D721Med (cell line): Measurements from ENCODE around the gene VPS18.

Experiments used
- DNase-seq: peaks from one replicate; pipeline ENCODE4 v3.0.0; 2011; ENCODE audit warnings: low spot score; ENCODE audit not compliant: insufficient read length
- FAIRE-seq: peaks from 2 replicates; lab custom pipeline; 2011; peaks lifted over from hg19 to GRCh38; lab: Jason Lieb, UNC
- CTCF ChIP-seq: IDR thresholded peaks from 2 replicates; pipeline ENCODE4 v1.5.1; 2012; ENCODE audit warnings: mild to moderate bottlenecking, control low read depth; ENCODE audit not compliant: insufficient read depth; ENCODE audit errors: missing control alignments

VPS18 gene

GRCh38 chr15:40934457-40934856, 40.2 kb downstream of the VPS18 start:
- no peak for TF ChIP-seq CTCF
- FAIRE-seq (no peak), DNase-seq (no peak)

GRCh38 chr15:40936234-40936708, 42.0 kb downstream of the VPS18 start:
- FAIRE-seq (no peak), DNase-seq (no peak)
- no peak for TF ChIP-seq CTCF

GRCh38 chr15:40936709-40937666, 42.7 kb downstream of the VPS18 start:
- TF ChIP-seq CTCF: no peak
- FAIRE-seq (no peak), DNase-seq (no peak)

GRCh38 chr15:40937762-40938535, 43.7 kb downstream of the VPS18 start:
- FAIRE-seq: no peak
- no peak for DNase-seq
- peak; percentile 33 for TF ChIP-seq CTCF

- no peak for TF ChIP-seq CTCF
- FAIRE-seq: no peak
- DNase-seq: no peak
Observed at GRCh38 chr15:40938536-40938870, 44.3 kb downstream of the VPS18 start.

GRCh38 chr15:40940296-40940801, 46.1 kb downstream of the VPS18 start:
- FAIRE-seq (no peak), DNase-seq (no peak)
- no peak for TF ChIP-seq CTCF
